Caco-2 (cell line): ENCODE data around the gene TICAM2. TPM values are rescaled to one million over a fixed set of nuclear protein-coding genes. Genes with fewer than 3 reads are reported as not detected.
A peak's percentile ranks its signal among the peaks of the same experiment; 100 is the strongest.

Source experiments
- BruUV-seq: library from RNA; stranded (reverse); fragments of 400-500 nt; replicated peaks from 2 replicates; lab custom pipeline; 2021; lab: Mats Ljungman, UMichigan
- CTCF ChIA-PET: fragments of 300-600 bp; sonication (Branson Sonifier 250); formaldehyde crosslinking; loops from one replicate; lab custom pipeline; 2022; ENCODE audit warnings: antibody characterized with exemption; lab: Charles Lee
- POLR2A ChIA-PET: fragments of 300-600 bp; sonication (Branson Sonifier 250); formaldehyde crosslinking; loops from one replicate; lab custom pipeline; 2022; ENCODE audit warnings: antibody characterized with exemption; lab: Charles Lee
- DNase-seq, 2 experiments: peaks; one replicate each; pipeline versions ENCODE4 v3.0.0 to v3.0.0-alpha.2; 2020 to 2022
- H3K27me3 ChIP-seq: replicated peaks from 2 replicates; pipeline ENCODE4 v1.6.0; 2011; ENCODE audit warnings: low read length; ENCODE audit not compliant: control insufficient read depth, insufficient read depth
- H3K36me3 ChIP-seq: 2 replicates; pipeline ENCODE4 v1.5.1; 2011; ENCODE audit warnings: low read length; ENCODE audit not compliant: control insufficient read depth, insufficient read depth
- H3K4me1 ChIP-seq: fragments of 250-450 bp; sonication (Bioruptor Pico); 2 replicates; pipeline ENCODE4 v1.5.1; 2020; ENCODE audit warnings: mild to moderate bottlenecking
- H3K4me3 ChIP-seq: 2 replicates; pipeline ENCODE4 v1.5.1; 2011; ENCODE audit warnings: low read depth, mild to moderate bottlenecking, control low read depth, low read length
- H3K9me3 ChIP-seq: fragments of 250-450 bp; sonication (Bioruptor Pico); 2 replicates; pipeline ENCODE4 v1.5.1; 2020; ENCODE audit warnings: mild to moderate bottlenecking, moderate library complexity
- H3K27ac Mint-ChIP-seq: one replicate; pipeline ENCODE4 v1.8.0; 2022; ENCODE audit warnings: mixed read lengths; ENCODE audit not compliant: unreplicated experiment
- H3K27me3 Mint-ChIP-seq: one replicate; pipeline ENCODE4 v1.8.0; 2022; ENCODE audit warnings: mixed read lengths; ENCODE audit not compliant: insufficient read depth, unreplicated experiment
- H3K36me3 Mint-ChIP-seq: one replicate; pipeline ENCODE4 v1.8.0; 2022; ENCODE audit warnings: mild to moderate bottlenecking, mixed read lengths; ENCODE audit not compliant: insufficient read depth, unreplicated experiment
- H3K4me1 Mint-ChIP-seq: one replicate; pipeline ENCODE4 v1.8.0; 2022; ENCODE audit warnings: low read depth, mixed read lengths; ENCODE audit not compliant: unreplicated experiment
- H3K4me3 Mint-ChIP-seq: one replicate; pipeline ENCODE4 v1.8.0; 2022; ENCODE audit warnings: mild to moderate bottlenecking, moderate library complexity, mixed read lengths; ENCODE audit not compliant: unreplicated experiment
- H3K9me3 Mint-ChIP-seq: one replicate; pipeline ENCODE4 v1.8.0; 2022; ENCODE audit warnings: mixed read lengths; ENCODE audit not compliant: unreplicated experiment
- intact Hi-C: fragments of 100-400 bp; cut with micrococcal nuclease; formaldehyde crosslinking; loops from one replicate; pipeline ENCODE4 v1.10.0; 2022; ENCODE audit not compliant: unreplicated experiment
- total RNA-seq: library from RNA; stranded (reverse); gene quantifications from 2 replicates; pipeline ENCODE4 v1.2.3, GENCODE V29; 2022
- TF ChIP-seq, protein P1 (sequence below), 2 experiments: fragments of 200-600 bp in 1 of 2; IDR thresholded peaks; 1 replicate in 1 of 2; 2 replicates in 1 of 2; pipeline versions ENCODE4 v1.5.1 to v1.8.0; 2011 to 2022; ENCODE audit warnings: antibody characterized with exemption in 1 of 2, control low read depth in 1 of 2, inconsistent platforms in 1 of 2, low read depth in 1 of 2, low read length in 1 of 2, mild to moderate bottlenecking in 1 of 2, moderate library complexity in 1 of 2; ENCODE audit not compliant: insufficient read depth in 1 of 2, severe bottlenecking in 1 of 2, unreplicated experiment in 1 of 2

The TICAM2 gene
- total RNA-seq, 1 experiment from 2014 or later: 0.91 TPM

DNA sequence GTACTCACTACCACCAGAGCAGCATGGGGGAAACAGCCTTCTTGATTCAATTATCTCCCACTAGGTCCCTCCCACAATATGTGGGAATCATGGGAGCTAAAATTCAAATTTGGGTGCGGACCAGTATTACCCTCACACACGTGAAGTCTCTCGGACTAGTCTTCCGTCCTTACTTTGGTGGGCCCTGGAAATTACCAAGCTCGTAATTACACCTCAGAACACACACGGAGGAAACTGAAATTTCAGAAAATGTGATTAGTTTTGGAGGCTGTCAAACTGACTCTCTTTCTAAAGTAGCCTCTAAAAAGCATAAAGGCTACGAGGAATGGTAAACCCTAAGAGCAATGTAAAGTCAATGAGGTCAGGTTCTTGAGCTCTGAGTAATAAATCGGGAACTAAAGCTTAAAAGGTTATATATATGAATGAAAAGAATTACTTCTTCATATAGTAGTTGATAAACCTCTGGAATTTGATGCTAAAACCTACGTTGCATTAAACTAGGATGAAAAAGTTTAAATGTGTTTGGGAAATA, 56.9 kb downstream of the TICAM2 start:
- peak overlapping the region; percentile 37; the same call in 1 of the 2 replicates for H3K4me3 ChIP-seq
- H3K36me3 ChIP-seq: no peaks in the 10 kb centered on the region
- TF ChIP-seq, protein P1, sequence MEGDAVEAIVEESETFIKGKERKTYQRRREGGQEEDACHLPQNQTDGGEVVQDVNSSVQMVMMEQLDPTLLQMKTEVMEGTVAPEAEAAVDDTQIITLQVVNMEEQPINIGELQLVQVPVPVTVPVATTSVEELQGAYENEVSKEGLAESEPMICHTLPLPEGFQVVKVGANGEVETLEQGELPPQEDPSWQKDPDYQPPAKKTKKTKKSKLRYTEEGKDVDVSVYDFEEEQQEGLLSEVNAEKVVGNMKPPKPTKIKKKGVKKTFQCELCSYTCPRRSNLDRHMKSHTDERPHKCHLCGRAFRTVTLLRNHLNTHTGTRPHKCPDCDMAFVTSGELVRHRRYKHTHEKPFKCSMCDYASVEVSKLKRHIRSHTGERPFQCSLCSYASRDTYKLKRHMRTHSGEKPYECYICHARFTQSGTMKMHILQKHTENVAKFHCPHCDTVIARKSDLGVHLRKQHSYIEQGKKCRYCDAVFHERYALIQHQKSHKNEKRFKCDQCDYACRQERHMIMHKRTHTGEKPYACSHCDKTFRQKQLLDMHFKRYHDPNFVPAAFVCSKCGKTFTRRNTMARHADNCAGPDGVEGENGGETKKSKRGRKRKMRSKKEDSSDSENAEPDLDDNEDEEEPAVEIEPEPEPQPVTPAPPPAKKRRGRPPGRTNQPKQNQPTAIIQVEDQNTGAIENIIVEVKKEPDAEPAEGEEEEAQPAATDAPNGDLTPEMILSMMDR (IDR thresholded peaks at IDR 0.05; ENCODE audit: insufficient read depth in 1 of 2, low read depth in 1 of 2, low read length in 1 of 2, severe bottlenecking in 1 of 2, unreplicated experiment in 1 of 2): no peak
- intact Hi-C loops: no loop called here
- H3K4me1 ChIP-seq: peaks cover 20% of the 10 kb centered on the region
- CTCF ChIA-PET: interaction anchor here (0.9 kb wide), 1 partner anchor 29 kb away, joined by 6 read pairs; no protein-coding TSS in a partner anchor
- H3K36me3 Mint-ChIP-seq: peaks cover 52% of the 10 kb centered on the region
- DNase-seq: no peak
- no peaks in the 10 kb centered on the region for H3K27me3 Mint-ChIP-seq
- peak overlapping the region; percentile 93 for H3K27ac Mint-ChIP-seq
- H3K9me3 Mint-ChIP-seq: no peaks in the 10 kb centered on the region
- no TSS peak for BruUV-seq
- peak overlapping the region; percentile 80 for H3K4me3 Mint-ChIP-seq
- peaks cover 7% of the 10 kb centered on the region for H3K4me1 Mint-ChIP-seq
- peaks cover 10% of the 10 kb centered on the region for H3K9me3 ChIP-seq
- no peaks in the 10 kb centered on the region for H3K27me3 ChIP-seq
- POLR2A ChIA-PET: interaction anchor here (0.9 kb wide), 1 partner anchor 17 kb away, joined by 3 read pairs; no protein-coding TSS in a partner anchor

DNA sequence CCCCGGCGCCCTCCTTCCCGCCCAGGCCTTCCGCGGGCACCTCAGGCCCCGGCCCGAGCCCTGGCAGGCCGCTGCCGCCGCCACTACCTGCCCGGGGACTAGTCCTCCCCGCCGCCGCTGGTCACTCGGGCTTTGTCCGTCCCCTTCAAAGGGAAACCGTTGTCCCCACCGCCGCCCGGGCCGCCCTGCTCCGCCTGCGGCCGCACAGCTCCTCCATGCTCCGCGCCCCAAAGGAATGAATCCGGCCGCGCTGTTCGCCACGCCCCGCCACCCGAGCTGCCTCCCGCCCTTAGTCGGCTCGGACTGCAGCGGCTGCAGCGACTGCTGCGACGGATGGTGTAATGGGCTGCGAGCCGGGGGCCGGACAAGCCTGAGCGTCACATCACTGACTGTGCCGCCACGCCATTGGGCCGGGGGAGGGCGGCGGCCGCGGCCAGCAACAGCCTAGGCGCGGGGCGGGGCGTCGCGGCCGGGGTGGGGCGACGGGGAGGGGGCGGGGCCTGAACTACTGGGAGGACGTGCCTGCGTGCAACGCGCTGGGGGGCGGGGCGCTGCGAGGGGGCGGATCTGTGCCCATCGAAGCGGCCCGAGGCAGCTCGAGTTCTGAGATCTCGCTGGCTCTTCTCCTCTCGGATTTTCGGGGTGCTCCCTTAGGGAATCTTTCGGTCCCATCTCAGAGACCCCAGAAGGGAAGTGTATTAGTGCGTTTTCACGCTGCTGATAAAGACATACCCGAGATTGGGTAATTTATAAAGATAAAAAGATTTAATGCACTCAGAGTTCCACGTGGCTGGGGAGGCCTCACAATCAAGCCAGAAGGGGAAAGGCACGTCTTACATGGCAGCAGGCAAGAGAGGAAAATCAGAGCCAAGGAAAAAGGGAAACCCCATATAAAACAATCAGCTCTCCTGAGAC, 57.6 kb downstream of the TICAM2 start, which contains the start of gene FEM1C:
Gene FEM1C (minus strand): TSS at position 340 of the 915 bp plus-strand sequence. CDS start 1,282 bp downstream, outside the sequence.
- no peaks in the 10 kb centered on the region for H3K27me3 ChIP-seq
- Mint-ChIP-seq H3K36me3 (peaks cover 59% of the 10 kb centered on the region), H3K4me1 (peaks cover 7% of the 10 kb centered on the region), H3K27me3 (no peaks in the 10 kb centered on the region), H3K4me3 (peak within 1 kb of the TSS; percentile 80), H3K9me3 (no peaks in the 10 kb centered on the region), H3K27ac (peak within 1 kb of the TSS; percentile 93)
- intact Hi-C loops: loop anchor here (5.0 kb wide), 3 partner anchors 127 to 298 kb away; partner anchors contain the start of genes AP3S1, ATG12 and PGGT1B
- TF ChIP-seq, protein P1 (IDR thresholded peaks at IDR 0.05; ENCODE audit: insufficient read depth in 1 of 2, low read depth in 1 of 2, low read length in 1 of 2, severe bottlenecking in 1 of 2, unreplicated experiment in 1 of 2): no peak
- BruUV-seq: TSS peak; percentile 63
- peaks cover 24% of the 10 kb centered on the region for H3K4me1 ChIP-seq
- peaks cover 10% of the 10 kb centered on the region for H3K9me3 ChIP-seq
- DNase-seq: peak; percentile 97
- ChIA-PET CTCF (interaction anchor here (0.7 to 1.8 kb wide), 4 partner anchors 23 to 235 kb away, joined by 3 to 14 read pairs (median 10); no protein-coding TSS in a partner anchor), POLR2A (interaction anchor here (0.5 to 0.9 kb wide), 4 partner anchors 13 to 297 kb away, joined by 3 to 5 read pairs (median 4); no protein-coding TSS in a partner anchor)
- H3K4me3 ChIP-seq: peak within 1 kb of the TSS; percentile 96
- H3K36me3 ChIP-seq: no peaks in the 10 kb centered on the region

DNA sequence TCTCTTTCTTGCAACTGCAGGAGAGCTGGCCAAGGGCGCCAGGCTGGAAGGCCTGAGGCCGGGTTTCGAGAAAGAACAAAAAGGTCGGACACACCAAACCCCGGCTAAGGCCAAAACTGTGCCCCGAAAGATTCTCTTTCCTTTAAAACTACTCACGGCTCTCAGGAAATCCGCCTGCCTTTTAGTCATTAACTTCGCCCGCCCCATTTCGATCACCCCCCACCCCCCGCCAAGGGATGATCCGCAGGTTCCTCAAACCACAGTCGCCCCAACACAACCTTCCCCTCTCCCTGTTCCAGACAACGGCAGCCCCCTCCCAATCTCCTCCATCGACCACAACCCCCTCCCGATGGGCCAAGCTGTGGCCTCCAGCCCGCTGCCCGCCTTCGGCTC, 58.2 kb downstream of the TICAM2 start:
- peak in 1 of 2 experiments; percentile 38 for DNase-seq
- TF ChIP-seq, protein P1 (IDR thresholded peaks at IDR 0.05; ENCODE audit: insufficient read depth in 1 of 2, low read depth in 1 of 2, low read length in 1 of 2, severe bottlenecking in 1 of 2, unreplicated experiment in 1 of 2): no peak
- peak overlapping the region; percentile 93 for H3K27ac Mint-ChIP-seq
- H3K27me3 Mint-ChIP-seq: no peaks in the 10 kb centered on the region
- Histone ChIP-seq H3K9me3 (peaks cover 10% of the 10 kb centered on the region), H3K4me1 (peaks cover 24% of the 10 kb centered on the region), H3K27me3 (no peaks in the 10 kb centered on the region), H3K4me3 (peak overlapping the region; percentile 96), H3K36me3 (no peaks in the 10 kb centered on the region; the same call in 1 of the 2 replicates)
- BruUV-seq: no TSS peak
- POLR2A ChIA-PET: interaction anchor here (0.5 to 0.6 kb wide), 3 partner anchors 13 to 297 kb away, joined by 3 to 5 read pairs (median 4); no protein-coding TSS in a partner anchor
- intact Hi-C loops: loop anchor here (5.0 kb wide), 3 partner anchors 127 to 298 kb away; partner anchors contain the start of genes AP3S1, ATG12 and PGGT1B
- peaks cover 7% of the 10 kb centered on the region for H3K4me1 Mint-ChIP-seq
- CTCF ChIA-PET: interaction anchor here (0.7 to 1.8 kb wide), 3 partner anchors 24 to 235 kb away, joined by 3 to 14 read pairs (median 14); no protein-coding TSS in a partner anchor
- H3K4me3 Mint-ChIP-seq: peak overlapping the region; percentile 80
- H3K36me3 Mint-ChIP-seq: peaks cover 61% of the 10 kb centered on the region
- no peaks in the 10 kb centered on the region for H3K9me3 Mint-ChIP-seq
